ENCODE measurements around the gene CCER1.

CCER1 gene

GRCh38 chr12:90999527-90999926 is 44.6 kb upstream of the CCER1 start:
- H3K4me1 ChIP-seq (ENCODE audit: low read depth, poor library complexity, severe bottlenecking), result peaks cover 6% of the 10 kb centered on the region
- TF ChIP-seq, protein P1, sequence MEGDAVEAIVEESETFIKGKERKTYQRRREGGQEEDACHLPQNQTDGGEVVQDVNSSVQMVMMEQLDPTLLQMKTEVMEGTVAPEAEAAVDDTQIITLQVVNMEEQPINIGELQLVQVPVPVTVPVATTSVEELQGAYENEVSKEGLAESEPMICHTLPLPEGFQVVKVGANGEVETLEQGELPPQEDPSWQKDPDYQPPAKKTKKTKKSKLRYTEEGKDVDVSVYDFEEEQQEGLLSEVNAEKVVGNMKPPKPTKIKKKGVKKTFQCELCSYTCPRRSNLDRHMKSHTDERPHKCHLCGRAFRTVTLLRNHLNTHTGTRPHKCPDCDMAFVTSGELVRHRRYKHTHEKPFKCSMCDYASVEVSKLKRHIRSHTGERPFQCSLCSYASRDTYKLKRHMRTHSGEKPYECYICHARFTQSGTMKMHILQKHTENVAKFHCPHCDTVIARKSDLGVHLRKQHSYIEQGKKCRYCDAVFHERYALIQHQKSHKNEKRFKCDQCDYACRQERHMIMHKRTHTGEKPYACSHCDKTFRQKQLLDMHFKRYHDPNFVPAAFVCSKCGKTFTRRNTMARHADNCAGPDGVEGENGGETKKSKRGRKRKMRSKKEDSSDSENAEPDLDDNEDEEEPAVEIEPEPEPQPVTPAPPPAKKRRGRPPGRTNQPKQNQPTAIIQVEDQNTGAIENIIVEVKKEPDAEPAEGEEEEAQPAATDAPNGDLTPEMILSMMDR (conservative IDR thresholded peaks at IDR 0.05; ENCODE audit: low read depth, low read length), result no peak
- H3K27ac ChIP-seq, result no peak overlapping the region
- no peak overlapping the region for H3K4me3 ChIP-seq (IDR thresholded peaks at IDR 0.05; ENCODE audit: insufficient read depth, low read depth, low read length)
- no peaks in the 10 kb centered on the region for H4K20me1 ChIP-seq (ENCODE audit: insufficient read depth)
- H3K4me2 ChIP-seq, result no peak overlapping the region
- no peak overlapping the region for H3K9ac ChIP-seq
- no peaks in the 10 kb centered on the region for H3K79me2 ChIP-seq (ENCODE audit: insufficient read depth, low read depth)
- H3K27me3 ChIP-seq (ENCODE audit: insufficient read depth, low read depth), result no peaks in the 10 kb centered on the region; the same call in 1 of the 2 replicates
- H3K36me3 ChIP-seq (ENCODE audit: insufficient read depth), result no peaks in the 10 kb centered on the region
- no peak overlapping the region for H2AFZ ChIP-seq (ENCODE audit: low read depth)

DNA sequence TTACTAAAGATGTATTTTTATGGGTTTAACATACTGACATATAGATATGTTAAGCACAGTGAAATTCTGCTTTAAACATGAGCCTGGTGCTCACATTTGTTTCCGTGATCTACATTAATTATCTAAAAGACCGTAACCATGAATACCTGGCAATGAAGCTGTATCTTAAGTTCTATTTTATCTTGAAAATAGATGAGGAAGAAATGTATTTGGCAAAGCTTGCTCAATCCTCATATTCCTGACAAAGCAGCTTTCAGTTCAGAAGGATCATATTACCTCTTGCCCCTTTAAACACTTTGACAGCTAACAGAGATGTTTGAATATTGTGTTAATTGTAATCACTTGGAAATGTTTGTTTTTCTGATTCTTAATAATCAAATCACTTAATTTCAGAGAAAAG is 40.0 kb upstream of the CCER1 start:
- Histone ChIP-seq H3K36me3 (ENCODE audit: insufficient read depth) (no peaks in the 10 kb centered on the region), H3K9ac (no peak overlapping the region), H3K4me1 (ENCODE audit: low read depth, poor library complexity, severe bottlenecking) (peaks cover 6% of the 10 kb centered on the region), H4K20me1 (ENCODE audit: insufficient read depth) (no peaks in the 10 kb centered on the region), H3K27ac (no peak overlapping the region), H2AFZ (ENCODE audit: low read depth) (no peak overlapping the region), H3K79me2 (ENCODE audit: insufficient read depth, low read depth) (no peaks in the 10 kb centered on the region), H3K27me3 (ENCODE audit: insufficient read depth, low read depth) (no peaks in the 10 kb centered on the region), H3K4me3 (IDR thresholded peaks at IDR 0.05; ENCODE audit: insufficient read depth, low read depth, low read length) (no peak overlapping the region), H3K4me2 (no peak overlapping the region)
- TF ChIP-seq, protein P1 (conservative IDR thresholded peaks at IDR 0.05; ENCODE audit: low read depth, low read length), result no peak

GRCh38 chr12:90991952-90992465 is 37.0 kb upstream of the CCER1 start:
- TF ChIP-seq, protein P1 (conservative IDR thresholded peaks at IDR 0.05; ENCODE audit: low read depth, low read length), result no peak

DNA sequence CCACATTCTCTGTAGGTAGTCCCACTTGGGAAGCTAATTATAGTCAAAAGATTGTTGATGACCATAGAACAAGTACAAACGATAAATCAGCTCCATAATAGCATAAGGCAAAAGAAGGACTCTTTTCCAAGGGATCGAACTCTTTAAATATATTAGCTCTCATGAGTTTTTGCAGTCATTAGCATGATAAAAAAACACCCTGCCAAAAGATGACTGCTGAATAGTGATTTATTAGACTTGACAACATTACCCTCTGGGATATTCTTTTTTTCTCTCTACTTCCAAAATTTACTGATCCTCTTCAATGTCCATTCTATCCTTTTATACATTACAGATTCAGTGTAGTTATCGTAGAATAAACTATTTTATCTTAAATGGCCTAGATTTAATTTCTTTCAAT is 35.6 kb upstream of the CCER1 start:
- TF ChIP-seq, protein P1 (conservative IDR thresholded peaks at IDR 0.05; ENCODE audit: low read depth, low read length), result no peak
- Histone ChIP-seq H3K4me2 (no peak overlapping the region), H3K27ac (no peak overlapping the region), H3K9ac (no peak overlapping the region), H4K20me1 (ENCODE audit: insufficient read depth) (no peaks in the 10 kb centered on the region), H3K36me3 (ENCODE audit: insufficient read depth) (no peaks in the 10 kb centered on the region), H3K4me1 (ENCODE audit: low read depth, poor library complexity, severe bottlenecking) (peaks cover 6% of the 10 kb centered on the region), H3K27me3 (ENCODE audit: insufficient read depth, low read depth) (no peaks in the 10 kb centered on the region), H3K4me3 (IDR thresholded peaks at IDR 0.05; ENCODE audit: insufficient read depth, low read depth, low read length) (no peak overlapping the region), H3K79me2 (ENCODE audit: insufficient read depth, low read depth) (no peaks in the 10 kb centered on the region), H2AFZ (ENCODE audit: low read depth) (no peak overlapping the region)

More at GRCh38 chr12:90991952-90992465, 37.0 kb upstream of the CCER1 start:
- no peaks in the 10 kb centered on the region for H3K79me2 ChIP-seq (ENCODE audit: insufficient read depth, low read depth)
- H3K9ac ChIP-seq, result no peak overlapping the region
- no peaks in the 10 kb centered on the region for H3K36me3 ChIP-seq (ENCODE audit: insufficient read depth)
- no peak overlapping the region for H3K27ac ChIP-seq
- no peaks in the 10 kb centered on the region for H3K27me3 ChIP-seq (ENCODE audit: insufficient read depth, low read depth)
- H3K4me1 ChIP-seq (ENCODE audit: low read depth, poor library complexity, severe bottlenecking), result peaks cover 6% of the 10 kb centered on the region
- H2AFZ ChIP-seq (ENCODE audit: low read depth), result no peak overlapping the region
- no peak overlapping the region for H3K4me2 ChIP-seq
- no peaks in the 10 kb centered on the region for H4K20me1 ChIP-seq (ENCODE audit: insufficient read depth)
- H3K4me3 ChIP-seq (IDR thresholded peaks at IDR 0.05; ENCODE audit: insufficient read depth, low read depth, low read length), result no peak overlapping the region

Data from KMS-11 (cell line).